ENCODE results near the gene EPB42. TPM values are rescaled to one million over a fixed set of nuclear protein-coding genes. Genes with fewer than 3 reads are reported as not detected.

Gene EPB42
- total RNA-seq, 6 experiments from 2014 or later = 0.20 to 3.4 (median 0.64) TPM; not detected in 3

DNA sequence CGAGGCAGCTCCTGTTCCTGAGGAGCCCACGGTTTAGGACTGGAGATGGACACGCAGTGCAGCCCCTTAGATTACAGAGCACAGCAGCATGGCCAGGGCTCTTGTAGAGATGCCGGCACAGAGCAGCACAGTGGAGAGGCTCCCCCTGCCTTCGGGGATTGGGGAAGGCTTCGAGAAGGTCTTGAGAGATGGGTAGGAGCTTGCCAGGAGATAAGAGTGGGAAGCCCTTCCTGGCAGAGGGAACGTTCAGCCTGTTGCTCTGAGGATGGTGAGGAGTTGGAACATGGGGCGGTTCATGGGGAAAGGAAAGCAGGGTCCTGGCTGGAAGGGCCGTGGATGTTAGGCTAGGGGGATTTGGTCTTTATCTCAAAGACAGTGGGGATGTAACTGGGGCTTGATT lies 10.0 kb downstream of the EPB42 start:
- DNase-seq = no peak
- Histone ChIP-seq H3K27me3 (no peaks in the 10 kb centered on the region), H3K36me3 (no peaks in the 10 kb centered on the region), H3K4me3 (no peak overlapping the region), H3K27ac (no peak overlapping the region), H3K9me3 (no peaks in the 10 kb centered on the region), H3K4me1 (no peaks in the 10 kb centered on the region)
- TF ChIP-seq, protein P1, sequence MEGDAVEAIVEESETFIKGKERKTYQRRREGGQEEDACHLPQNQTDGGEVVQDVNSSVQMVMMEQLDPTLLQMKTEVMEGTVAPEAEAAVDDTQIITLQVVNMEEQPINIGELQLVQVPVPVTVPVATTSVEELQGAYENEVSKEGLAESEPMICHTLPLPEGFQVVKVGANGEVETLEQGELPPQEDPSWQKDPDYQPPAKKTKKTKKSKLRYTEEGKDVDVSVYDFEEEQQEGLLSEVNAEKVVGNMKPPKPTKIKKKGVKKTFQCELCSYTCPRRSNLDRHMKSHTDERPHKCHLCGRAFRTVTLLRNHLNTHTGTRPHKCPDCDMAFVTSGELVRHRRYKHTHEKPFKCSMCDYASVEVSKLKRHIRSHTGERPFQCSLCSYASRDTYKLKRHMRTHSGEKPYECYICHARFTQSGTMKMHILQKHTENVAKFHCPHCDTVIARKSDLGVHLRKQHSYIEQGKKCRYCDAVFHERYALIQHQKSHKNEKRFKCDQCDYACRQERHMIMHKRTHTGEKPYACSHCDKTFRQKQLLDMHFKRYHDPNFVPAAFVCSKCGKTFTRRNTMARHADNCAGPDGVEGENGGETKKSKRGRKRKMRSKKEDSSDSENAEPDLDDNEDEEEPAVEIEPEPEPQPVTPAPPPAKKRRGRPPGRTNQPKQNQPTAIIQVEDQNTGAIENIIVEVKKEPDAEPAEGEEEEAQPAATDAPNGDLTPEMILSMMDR (IDR thresholded peaks at IDR 0.05) = no peak
- no peak for TF ChIP-seq POLR2A (IDR thresholded peaks at IDR 0.05)
- intact Hi-C loops (cut with DNase I) = no loop called here
- ATAC-seq = no peak
- WGBS (ENCODE audit: insufficient coverage, low coverage, low lambda C conversion rate, missing lambda C conversion rate) = 57% methylated on average over 8 of the region's 9 CpGs

DNA sequence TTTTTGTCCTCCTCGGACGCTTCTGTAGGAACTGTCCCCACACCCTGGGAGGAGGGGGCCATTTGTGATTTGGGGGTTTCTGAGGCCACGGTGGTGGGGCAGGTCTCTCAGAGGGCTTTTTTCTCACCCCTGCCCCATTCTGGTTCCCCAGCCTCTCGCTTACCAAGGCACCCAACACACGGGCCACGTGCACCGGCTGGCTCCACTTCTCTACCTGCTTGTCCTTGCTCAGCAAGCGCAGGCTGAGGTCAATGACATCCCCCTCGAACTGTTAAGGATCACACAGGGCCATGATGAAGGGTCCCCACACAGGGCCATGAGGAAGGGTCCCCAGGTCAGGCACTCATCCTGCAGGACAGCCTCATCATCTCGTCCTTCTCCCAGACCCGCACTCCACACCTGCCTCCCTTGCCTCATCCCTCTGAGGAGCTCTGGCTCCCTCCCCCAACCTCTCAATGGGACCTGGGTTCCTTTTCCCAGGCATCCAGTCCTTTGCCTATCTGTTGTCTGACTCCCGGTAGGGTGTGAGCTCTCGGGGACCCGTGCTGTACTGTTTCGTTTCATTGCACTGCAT lies 10.6 kb downstream of the EPB42 start:
- Histone ChIP-seq H3K4me3 (no peak overlapping the region), H3K4me1 (no peaks in the 10 kb centered on the region), H3K27ac (no peak overlapping the region), H3K9me3 (no peaks in the 10 kb centered on the region), H3K36me3 (no peaks in the 10 kb centered on the region), H3K27me3 (no peaks in the 10 kb centered on the region)
- WGBS (ENCODE audit: insufficient coverage, low coverage, low lambda C conversion rate, missing lambda C conversion rate) = 74% methylated on average over 9 of the region's 15 CpGs
- intact Hi-C loops (cut with DNase I) = no loop called here
- peak in 1 of 3 donors; percentile 31 for DNase-seq
- TF ChIP-seq POLR2A (IDR thresholded peaks at IDR 0.05) = no peak
- TF ChIP-seq, protein P1 (IDR thresholded peaks at IDR 0.05) = no peak
- no peak for ATAC-seq

DNA sequence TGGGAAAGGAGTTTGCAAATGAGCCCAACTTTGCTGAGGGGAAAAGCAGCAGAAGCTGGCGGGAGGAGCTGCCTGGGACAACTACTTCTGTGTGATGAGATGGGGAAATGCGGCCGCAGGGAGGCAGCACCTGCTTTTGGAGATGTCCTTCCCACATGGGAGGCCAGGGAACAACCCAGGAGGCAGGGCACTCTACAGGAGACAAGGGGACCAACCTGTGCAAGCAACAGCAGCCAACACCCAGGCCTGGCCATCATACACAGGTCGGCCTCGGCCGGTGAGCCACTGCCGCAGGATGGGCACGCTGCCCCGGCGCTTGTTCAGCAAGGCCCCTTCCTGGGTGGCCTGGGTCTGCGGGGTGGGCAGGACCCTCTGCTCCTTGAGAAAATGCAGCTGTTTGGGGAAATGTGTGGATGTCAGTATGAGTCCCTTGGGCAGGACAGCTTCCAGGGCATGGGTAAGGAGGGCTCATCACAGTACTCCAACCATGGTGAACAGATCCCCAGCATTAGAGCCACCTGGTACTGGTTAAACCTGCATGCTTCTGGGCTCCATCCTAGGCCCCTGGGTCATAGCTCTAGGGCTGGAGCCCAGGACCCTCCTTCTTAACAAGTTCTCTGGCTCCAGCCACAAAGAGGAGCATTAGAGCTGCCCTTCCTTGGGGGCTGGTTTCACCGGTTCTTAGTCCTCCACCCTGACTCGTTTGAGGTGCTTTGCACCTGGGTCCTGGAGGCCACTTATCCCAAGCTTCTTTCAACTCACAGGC lies 11.6 kb downstream of the EPB42 start:
- peak in 3 of 4 donors; percentile 21 to 55 (median 48) for ATAC-seq
- 8% methylated on average over 4 of the region's 13 CpGs for WGBS (ENCODE audit: insufficient coverage, low coverage, low lambda C conversion rate, missing lambda C conversion rate)
- Histone ChIP-seq H3K9me3 (no peaks in the 10 kb centered on the region), H3K27me3 (no peaks in the 10 kb centered on the region), H3K4me1 (no peaks in the 10 kb centered on the region), H3K27ac (no peak overlapping the region), H3K4me3 (no peak overlapping the region), H3K36me3 (no peaks in the 10 kb centered on the region)
- intact Hi-C loops (cut with DNase I) = no loop called here
- no peak for TF ChIP-seq POLR2A (IDR thresholded peaks at IDR 0.05)
- TF ChIP-seq, protein P1 (IDR thresholded peaks at IDR 0.05) = peak in 2 of 4 donors; percentile 8 to 15
- peak in 1 of 3 donors; percentile 38 for DNase-seq

DNA sequence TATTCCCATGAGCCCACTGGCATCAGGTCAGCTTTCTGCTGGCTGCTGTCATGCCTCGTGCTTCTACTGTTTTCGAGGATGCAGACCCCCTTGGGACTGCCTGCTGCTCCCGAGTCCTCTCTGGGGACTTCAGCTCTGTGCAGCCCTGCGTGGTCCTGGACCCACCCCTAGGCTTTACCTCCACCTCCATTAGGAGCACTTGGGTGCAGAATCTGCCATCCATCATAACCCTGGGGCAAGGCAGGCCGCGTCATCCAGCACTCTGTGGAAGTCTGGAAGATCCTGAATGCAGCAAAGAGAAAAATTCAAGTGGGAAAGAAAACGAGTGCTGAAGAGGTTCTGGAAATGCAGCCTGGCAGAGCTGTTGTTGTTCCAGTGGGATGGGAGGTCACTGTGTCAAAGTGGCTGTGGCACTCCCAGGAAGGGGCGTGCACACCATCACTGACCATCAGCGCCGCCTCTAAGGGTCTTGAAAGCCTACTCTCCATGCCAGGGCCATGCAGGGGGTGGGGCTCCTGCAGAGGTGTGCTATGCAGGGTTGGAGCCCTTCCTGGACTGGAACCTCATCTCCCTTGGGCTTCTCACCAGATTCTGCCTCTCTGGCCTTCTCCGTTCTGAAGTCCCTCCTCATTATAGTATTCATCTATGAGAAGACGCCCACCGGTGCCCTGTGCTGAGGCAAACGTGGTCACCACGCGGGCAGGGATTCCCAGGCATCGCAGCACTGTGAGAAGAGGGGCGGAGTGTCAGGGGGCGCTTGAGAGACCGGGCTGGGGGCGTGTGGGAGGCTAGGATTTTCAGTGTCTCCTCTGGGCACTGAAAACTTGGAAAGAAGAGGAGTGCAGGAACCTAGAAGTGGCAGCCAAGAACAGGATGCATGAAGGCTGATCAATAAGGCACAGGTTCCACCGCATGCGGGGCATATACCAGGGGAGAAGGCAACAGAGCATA lies 12.5 kb downstream of the EPB42 start:
- no peaks in the 10 kb centered on the region for H3K27me3 ChIP-seq
- H3K27ac ChIP-seq = no peak overlapping the region
- WGBS (ENCODE audit: insufficient coverage, low coverage, low lambda C conversion rate, missing lambda C conversion rate) = 48% methylated on average over 15 of the region's 23 CpGs
- intact Hi-C loops (cut with DNase I) = no loop called here
- no peak overlapping the region for H3K4me3 ChIP-seq
- H3K9me3 ChIP-seq = no peaks in the 10 kb centered on the region
- H3K4me1 ChIP-seq = no peaks in the 10 kb centered on the region
- TF ChIP-seq POLR2A (IDR thresholded peaks at IDR 0.05) = no peak
- TF ChIP-seq, protein P1 (IDR thresholded peaks at IDR 0.05) = no peak
- ATAC-seq (no peak), DNase-seq (no peak)
- no peaks in the 10 kb centered on the region for H3K36me3 ChIP-seq

Data from right lobe of liver (tissue), 6 donors.